HG02840 (cell line): Measurements from ENCODE around the gene TEX26.
"Not testable (repeated sequence)": the region's sequence is repeated elsewhere in the genome, so short reads cannot be mapped to it uniquely, and the experiment has no call there.

Experiments
- ATAC-seq: cut with Tn5 transposase; IDR thresholded peaks from one replicate; pipeline ENCODE4 v1.9.1; 2021; ENCODE audit warnings: mild to moderate bottlenecking, moderate library complexity, moderate number of reproducible peaks; ENCODE audit not compliant: unreplicated experiment, low FRiP score

The TEX26 gene

GRCh38 chr13:30918662-30919405, 13.6 kb upstream of the TEX26 start:
- ATAC-seq: no peak

- ATAC-seq: no peak
These were observed 12.1 kb upstream of the TEX26 start for GRCh38 chr13:30920162-30920909.

- no peak for ATAC-seq
These were observed 9.0 kb upstream of the TEX26 start for GRCh38 chr13:30923418-30923817.

DNA sequence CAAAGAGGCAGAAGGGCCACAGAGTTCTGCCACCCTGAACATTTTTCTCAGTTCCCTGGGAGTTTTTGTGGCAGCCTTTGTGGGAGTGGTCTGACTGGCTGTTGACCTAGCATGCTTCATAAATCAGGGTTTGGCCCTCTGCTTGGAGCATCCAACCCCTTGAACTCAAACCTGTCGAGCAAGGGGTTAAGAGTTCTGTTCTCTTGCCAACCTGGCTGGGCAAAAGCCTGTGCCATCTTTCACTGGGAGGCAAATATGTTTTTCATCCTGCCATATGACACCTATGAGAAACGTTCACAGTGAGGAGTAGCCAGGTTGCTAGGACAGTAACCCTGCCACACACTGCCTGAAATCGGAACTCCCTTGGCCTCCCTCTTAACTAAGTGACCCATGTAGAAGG, 7.7 kb upstream of the TEX26 start:
- no peak for ATAC-seq

- no peak for ATAC-seq
These were observed 7.0 kb upstream of the TEX26 start for GRCh38 chr13:30925429-30925828.

DNA sequence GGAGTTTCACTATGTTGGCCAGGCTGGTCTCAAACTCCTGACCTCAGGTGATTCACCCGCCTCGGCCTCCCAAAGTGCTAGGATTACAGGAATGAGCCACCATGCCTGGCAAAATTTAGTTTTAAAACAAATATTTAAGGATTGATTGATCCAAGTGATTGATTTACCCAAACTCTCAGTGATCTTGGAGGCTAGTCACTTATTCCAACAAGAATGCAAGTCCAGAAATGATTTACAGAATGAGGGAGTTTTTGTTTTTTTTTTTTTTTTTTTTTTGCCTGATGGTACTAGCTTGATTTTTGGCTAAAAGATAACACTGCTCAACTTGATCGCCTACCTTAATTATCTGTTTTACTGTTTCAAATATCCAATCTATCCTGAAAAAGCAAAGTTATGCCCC, 5.7 kb upstream of the TEX26 start:
- ATAC-seq: no peak

- ATAC-seq: not testable (repeated sequence)
These were observed 5.3 kb upstream of the TEX26 start for GRCh38 chr13:30927188-30927587.

- ATAC-seq: no peak
These were observed 4.9 kb upstream of the TEX26 start for GRCh38 chr13:30927595-30927994.

GRCh38 chr13:30928978-30929377, 3.5 kb upstream of the TEX26 start:
- ATAC-seq: no peak

- no peak for ATAC-seq
These were observed 856 bp downstream of the TEX26 start for GRCh38 chr13:30933354-30933670.

DNA sequence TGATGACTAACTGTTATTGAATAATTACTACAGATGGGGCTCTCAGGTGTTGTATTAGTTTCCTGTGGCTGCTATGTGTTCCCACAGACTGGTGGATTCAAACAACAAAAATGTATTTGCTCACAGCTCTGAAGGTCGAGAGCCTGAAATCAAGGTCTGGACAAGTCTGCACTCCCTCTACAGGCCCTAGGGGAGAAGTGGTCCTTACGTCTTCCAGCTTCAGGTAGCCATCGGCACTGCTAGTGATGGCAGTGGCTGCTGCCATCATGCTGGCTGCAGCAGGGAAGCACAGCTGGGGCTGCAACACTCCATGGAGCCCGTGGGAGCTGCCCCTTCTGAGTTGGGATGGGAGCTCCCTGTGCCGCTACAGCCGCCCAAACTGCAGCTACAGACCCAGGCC, 1.9 kb downstream of the TEX26 start:
- ATAC-seq: no peak

DNA sequence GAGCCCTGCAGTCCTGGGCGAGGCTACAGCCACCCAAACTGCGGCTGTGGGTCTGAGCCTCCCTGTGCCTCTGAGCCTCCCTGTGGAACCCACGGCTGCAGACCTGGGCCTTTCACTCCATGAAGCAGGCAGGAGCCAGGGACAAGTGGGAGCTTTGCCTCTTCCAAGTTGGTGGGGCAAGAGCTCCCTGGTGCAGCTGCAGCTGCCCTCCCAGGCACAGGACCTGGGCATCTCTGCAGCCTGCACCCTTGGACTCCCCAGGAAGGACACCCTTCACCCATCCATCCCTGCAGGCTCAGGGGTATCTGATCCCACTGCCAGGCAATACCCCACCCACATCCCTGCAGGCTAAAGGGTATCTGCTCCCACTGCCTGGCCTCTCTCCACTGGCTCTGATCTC, 2.3 kb downstream of the TEX26 start:
- no peak for ATAC-seq

DNA sequence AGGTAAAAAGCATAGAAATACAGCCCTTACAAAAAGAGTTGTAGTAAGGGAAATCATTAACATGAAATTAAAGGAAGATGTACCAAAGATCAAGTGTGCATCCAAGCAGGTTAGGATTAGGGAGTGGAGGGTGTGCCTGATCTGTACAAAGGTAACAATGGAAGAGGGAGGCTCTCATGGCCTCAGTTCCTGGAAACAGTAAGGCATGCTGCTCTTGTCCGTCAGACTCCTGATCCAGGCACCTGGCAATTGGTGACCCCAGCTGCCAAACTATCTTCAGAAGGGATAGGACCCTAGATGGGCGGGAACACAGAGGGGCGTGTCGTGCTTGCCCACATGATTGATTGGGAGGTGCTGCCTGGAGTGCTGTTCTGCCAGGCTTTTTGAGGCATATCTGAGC, 4.5 kb downstream of the TEX26 start:
- ATAC-seq: no peak

DNA sequence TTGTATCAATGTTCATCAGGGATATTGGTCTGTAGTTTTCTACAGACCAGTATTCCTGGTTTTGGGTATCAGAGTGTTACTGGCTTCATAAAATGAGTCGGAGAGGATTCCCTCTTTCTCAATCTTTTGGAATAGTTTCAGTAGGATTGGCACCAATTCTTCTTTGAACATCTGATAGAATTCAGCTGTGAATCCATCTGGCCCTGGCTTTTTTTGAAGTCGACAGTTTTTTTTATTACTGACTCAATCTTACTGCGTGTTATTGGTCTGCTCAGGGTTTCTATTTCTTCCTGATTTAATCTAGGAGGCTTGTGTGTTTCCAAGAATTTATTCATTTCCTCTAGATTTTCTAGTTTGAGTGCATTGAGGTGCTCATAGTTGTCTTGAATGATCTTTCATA, 11.4 kb downstream of the TEX26 start:
- ATAC-seq: no peak

GRCh38 chr13:30957258-30957943, 24.9 kb downstream of the TEX26 start:
- ATAC-seq: no peak

GRCh38 chr13:30959678-30960077, 27.2 kb downstream of the TEX26 start:
- ATAC-seq: no peak

DNA sequence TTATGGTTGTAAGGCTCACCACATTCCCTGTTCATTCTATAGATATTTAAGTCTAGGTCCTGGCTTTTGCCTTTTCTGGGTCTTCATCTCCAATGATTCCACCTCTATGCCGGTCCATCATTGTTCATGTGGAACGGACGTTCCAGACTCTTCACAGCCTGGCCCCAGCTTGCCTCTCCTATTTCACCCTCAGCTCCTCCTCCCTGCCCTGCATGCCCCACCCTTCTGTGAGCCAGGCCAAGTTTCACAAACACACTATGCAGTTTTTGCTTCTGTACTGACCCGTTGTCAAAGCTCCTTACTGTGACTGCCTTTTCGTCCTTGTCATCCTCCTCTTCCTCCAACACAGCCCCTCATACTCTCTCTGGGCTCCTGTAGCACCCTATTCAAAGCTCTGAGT, 31.3 kb downstream of the TEX26 start:
- no peak for ATAC-seq

GRCh38 chr13:30965380-30965779, 32.9 kb downstream of the TEX26 start:
- no peak for ATAC-seq

- ATAC-seq: no peak
These were observed 33.6 kb downstream of the TEX26 start for GRCh38 chr13:30966101-30966500.

- ATAC-seq: no peak
These were observed 36.4 kb downstream of the TEX26 start for GRCh38 chr13:30968846-30969245.

DNA sequence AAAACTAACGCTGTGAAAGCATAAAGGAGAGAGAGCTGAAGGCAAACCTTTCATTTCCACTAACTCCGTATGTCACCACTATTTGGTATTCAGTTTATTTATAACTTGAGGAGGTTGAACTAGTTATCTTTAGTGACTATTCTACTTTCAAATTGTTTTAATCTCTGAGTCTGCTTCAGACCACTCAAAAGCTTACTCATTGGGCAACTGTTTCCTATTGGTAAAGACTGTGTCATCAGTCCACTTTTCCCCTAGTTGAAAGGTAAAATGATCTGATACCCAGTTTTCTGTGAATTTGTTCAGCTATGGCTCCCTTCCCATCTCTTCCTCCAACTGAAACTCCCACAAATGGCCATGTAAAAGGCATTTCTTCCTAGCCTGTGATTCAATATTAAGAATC, 39.1 kb downstream of the TEX26 start:
- no peak for ATAC-seq
